WERI-Rb-1 (cell line): ENCODE data around the gene LILRB2.

Experiments
- DNase-seq: peaks from one replicate; pipeline ENCODE4 v3.0.0-alpha.2; 2020
- H3K27ac ChIP-seq: fragments of 250-450 bp; sonication (Bioruptor Pico); 2 replicates; pipeline ENCODE4 v1.5.1; 2020; ENCODE audit warnings: mild to moderate bottlenecking, moderate library complexity
- H3K27me3 ChIP-seq: fragments of 250-450 bp; sonication (Bioruptor Pico); 2 replicates; pipeline ENCODE4 v1.5.1; 2021; ENCODE audit warnings: mild to moderate bottlenecking, low read depth, moderate library complexity; ENCODE audit not compliant: insufficient read depth, severe bottlenecking
- H3K36me3 ChIP-seq: fragments of 250-450 bp; sonication (Bioruptor Pico); 2 replicates; pipeline ENCODE4 v1.5.1; 2020; ENCODE audit warnings: mild to moderate bottlenecking, moderate library complexity
- H3K4me3 ChIP-seq: 2 replicates; pipeline ENCODE4 v1.5.1; 2011; ENCODE audit warnings: low read depth, mild to moderate bottlenecking, control low read depth, low read length
- H3K9me3 ChIP-seq: fragments of 250-450 bp; sonication (Bioruptor Pico); 2 replicates; pipeline ENCODE4 v1.5.1; 2021; ENCODE audit warnings: mild to moderate bottlenecking, moderate library complexity; ENCODE audit not compliant: severe bottlenecking
- CTCF ChIP-seq: IDR thresholded peaks from 2 replicates; pipeline ENCODE4 v1.5.1; 2011; ENCODE audit warnings: low read depth, mild to moderate bottlenecking, control low read depth, inconsistent platforms, low read length

The LILRB2 gene

GRCh38 chr19:54309811-54310210, 28.9 kb upstream of the LILRB2 start:
- Histone ChIP-seq H3K4me3 (no peak overlapping the region), H3K27me3 (peaks cover 85% of the 10 kb centered on the region), H3K9me3 (peaks cover 3% of the 10 kb centered on the region), H3K36me3 (no peaks in the 10 kb centered on the region), H3K27ac (no peak overlapping the region)
- no peak for DNase-seq
- no peak for TF ChIP-seq CTCF

DNA sequence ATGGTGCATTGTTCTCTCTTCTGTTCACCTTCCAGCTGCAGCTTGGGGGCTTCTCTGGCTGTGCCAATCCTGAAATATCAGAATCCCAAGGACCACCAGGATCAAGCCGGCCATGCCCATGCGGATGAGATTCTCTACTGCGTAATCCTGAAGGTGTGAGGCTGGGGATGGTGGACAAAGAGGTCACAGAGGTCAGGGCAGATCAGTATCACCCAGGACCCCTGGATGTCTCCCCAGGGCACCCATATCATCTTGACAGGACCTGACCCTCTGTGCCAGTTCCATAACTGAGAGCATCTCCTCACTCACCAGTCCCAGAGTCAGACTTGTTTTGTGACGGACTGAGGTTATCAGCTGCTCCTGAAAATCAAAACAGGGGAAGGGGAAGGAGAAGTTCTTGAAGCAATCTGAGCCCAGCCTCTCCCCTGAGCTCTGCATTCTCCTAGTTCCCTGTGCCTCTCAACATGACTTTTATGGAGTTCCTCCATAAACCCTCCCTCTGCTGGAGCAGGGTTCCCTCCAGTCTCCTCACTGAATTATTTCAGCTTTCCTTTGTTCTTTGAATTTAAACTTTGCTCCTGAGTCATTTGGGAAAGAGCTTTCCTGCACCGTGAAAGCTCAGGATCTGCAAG, 26.6 kb upstream of the LILRB2 start:
- no peak for TF ChIP-seq CTCF
- no peaks in the 10 kb centered on the region for H3K36me3 ChIP-seq
- no peaks in the 10 kb centered on the region for H3K9me3 ChIP-seq
- DNase-seq: no peak
- no peak overlapping the region for H3K4me3 ChIP-seq
- no peak overlapping the region for H3K27ac ChIP-seq
- peaks cover 93% of the 10 kb centered on the region for H3K27me3 ChIP-seq

DNA sequence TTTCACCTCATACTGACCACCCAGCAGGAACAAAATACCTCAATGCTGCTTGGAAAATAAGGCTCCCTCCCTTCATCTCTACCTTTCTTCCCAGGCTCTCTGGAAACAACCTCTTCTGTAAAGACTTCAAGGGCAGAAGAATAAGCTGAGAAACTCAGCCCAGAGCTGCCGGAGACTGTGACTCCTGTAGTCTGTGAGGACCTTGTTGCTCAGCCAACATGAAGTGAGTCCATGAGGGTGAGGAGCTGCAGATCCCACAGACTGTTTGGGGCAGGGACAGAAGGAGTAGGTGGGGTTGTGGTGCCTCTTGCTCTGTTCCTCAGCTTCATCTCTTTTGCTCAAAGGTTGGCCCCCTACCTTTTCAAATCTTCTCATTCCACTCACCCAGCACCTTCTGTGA, 24.2 kb upstream of the LILRB2 start:
- no peak overlapping the region for H3K27ac ChIP-seq
- DNase-seq: no peak
- peaks cover 93% of the 10 kb centered on the region for H3K27me3 ChIP-seq
- no peaks in the 10 kb centered on the region for H3K36me3 ChIP-seq
- no peaks in the 10 kb centered on the region for H3K9me3 ChIP-seq
- H3K4me3 ChIP-seq: no peak overlapping the region
- TF ChIP-seq CTCF: no peak

DNA sequence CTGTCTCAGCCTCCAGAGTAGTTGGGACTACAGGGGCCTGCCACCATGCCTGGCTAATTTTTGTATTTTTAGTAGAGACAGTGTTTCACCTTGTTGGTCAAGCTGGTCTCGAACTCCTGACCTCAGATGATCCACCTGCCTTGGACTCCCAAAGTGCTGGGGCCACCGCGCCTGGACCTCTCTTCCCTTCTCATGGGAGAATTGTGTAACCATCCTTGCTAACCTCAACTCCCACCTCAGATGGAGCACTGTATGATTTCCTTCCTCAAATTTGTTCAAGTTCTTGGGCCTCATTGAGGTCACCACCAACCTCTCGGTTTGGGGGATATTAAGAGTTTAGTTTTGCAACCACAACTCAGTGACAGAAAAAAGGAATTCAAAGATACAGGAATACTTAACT, 21.3 kb upstream of the LILRB2 start:
- no peak for DNase-seq
- TF ChIP-seq CTCF: no peak
- Histone ChIP-seq H3K27me3 (peaks cover 87% of the 10 kb centered on the region), H3K36me3 (no peaks in the 10 kb centered on the region), H3K27ac (no peak overlapping the region), H3K4me3 (no peak overlapping the region), H3K9me3 (no peaks in the 10 kb centered on the region)

GRCh38 chr19:54299515-54299914, 18.6 kb upstream of the LILRB2 start:
- Histone ChIP-seq H3K9me3 (no peaks in the 10 kb centered on the region), H3K27ac (no peak overlapping the region), H3K36me3 (no peaks in the 10 kb centered on the region), H3K4me3 (no peak overlapping the region), H3K27me3 (peaks cover 83% of the 10 kb centered on the region)
- DNase-seq: no peak
- no peak for TF ChIP-seq CTCF

- peaks cover 83% of the 10 kb centered on the region for H3K27me3 ChIP-seq
- DNase-seq: no peak
- H3K27ac ChIP-seq: no peak overlapping the region
- TF ChIP-seq CTCF: no peak
- H3K4me3 ChIP-seq: no peak overlapping the region
- no peaks in the 10 kb centered on the region for H3K9me3 ChIP-seq
- no peaks in the 10 kb centered on the region for H3K36me3 ChIP-seq
Measured at GRCh38 chr19:54299126-54299498, 18.2 kb upstream of the LILRB2 start.
